Liver (tissue), 3 donors: ENCODE results near the gene BTF3.

Experiments used
- RAD21 ChIP-seq, 2 donors: IDR thresholded peaks; 2 replicates each; pipeline ENCODE4 v1.6.1; 2016; ENCODE audit warnings: antibody characterized with exemption in 2 of 2, mild to moderate bottlenecking in 2 of 2
- ZBTB33 ChIP-seq: IDR thresholded peaks from 2 replicates; pipeline ENCODE4 v1.6.1; 2016; ENCODE audit warnings: antibody characterized with exemption
- TF ChIP-seq, protein P1 (sequence below): fragments of 150-350 bp; IDR thresholded peaks from 2 replicates; pipeline ENCODE4 v1.5.1; 2017; ENCODE audit warnings: improper control_type of control experiment, low read depth, low read length; ENCODE audit not compliant: missing input control
- donor health status: healthy.
- donor health status: healthy.

DNA sequence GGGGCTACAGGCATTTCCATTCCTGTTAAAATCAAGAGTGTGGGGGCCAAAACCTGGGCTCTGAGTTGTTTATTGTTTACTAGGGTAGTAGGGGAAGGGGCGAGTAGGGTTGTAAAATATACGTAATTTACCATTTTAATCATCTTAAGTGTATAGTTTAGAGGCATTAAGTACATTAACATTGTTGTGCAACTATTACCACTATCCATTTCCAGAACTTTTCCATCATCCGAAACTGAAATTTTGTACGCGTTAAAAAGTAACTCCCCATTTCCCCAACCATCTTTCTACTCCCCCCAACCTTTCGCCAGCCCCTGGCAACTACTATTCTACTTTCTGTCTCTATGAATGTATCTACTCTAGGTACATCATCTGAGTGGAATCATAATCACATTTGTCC is 46.0 kb upstream of the BTF3 start:
- TF ChIP-seq, protein P1, sequence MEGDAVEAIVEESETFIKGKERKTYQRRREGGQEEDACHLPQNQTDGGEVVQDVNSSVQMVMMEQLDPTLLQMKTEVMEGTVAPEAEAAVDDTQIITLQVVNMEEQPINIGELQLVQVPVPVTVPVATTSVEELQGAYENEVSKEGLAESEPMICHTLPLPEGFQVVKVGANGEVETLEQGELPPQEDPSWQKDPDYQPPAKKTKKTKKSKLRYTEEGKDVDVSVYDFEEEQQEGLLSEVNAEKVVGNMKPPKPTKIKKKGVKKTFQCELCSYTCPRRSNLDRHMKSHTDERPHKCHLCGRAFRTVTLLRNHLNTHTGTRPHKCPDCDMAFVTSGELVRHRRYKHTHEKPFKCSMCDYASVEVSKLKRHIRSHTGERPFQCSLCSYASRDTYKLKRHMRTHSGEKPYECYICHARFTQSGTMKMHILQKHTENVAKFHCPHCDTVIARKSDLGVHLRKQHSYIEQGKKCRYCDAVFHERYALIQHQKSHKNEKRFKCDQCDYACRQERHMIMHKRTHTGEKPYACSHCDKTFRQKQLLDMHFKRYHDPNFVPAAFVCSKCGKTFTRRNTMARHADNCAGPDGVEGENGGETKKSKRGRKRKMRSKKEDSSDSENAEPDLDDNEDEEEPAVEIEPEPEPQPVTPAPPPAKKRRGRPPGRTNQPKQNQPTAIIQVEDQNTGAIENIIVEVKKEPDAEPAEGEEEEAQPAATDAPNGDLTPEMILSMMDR, result no peak
- TF ChIP-seq ZBTB33 (no peak), RAD21 (IDR thresholded peaks at IDR 0.05) (no peak)
